ENCODE data around the gene CHST11. TPM values are rescaled to one million over a fixed set of nuclear protein-coding genes. Genes with fewer than 3 reads are reported as not detected.

Gene CHST11
- polyA plus RNA-seq, 3 donors, result 6.2 to 8.1 (median 7.6) TPM

DNA sequence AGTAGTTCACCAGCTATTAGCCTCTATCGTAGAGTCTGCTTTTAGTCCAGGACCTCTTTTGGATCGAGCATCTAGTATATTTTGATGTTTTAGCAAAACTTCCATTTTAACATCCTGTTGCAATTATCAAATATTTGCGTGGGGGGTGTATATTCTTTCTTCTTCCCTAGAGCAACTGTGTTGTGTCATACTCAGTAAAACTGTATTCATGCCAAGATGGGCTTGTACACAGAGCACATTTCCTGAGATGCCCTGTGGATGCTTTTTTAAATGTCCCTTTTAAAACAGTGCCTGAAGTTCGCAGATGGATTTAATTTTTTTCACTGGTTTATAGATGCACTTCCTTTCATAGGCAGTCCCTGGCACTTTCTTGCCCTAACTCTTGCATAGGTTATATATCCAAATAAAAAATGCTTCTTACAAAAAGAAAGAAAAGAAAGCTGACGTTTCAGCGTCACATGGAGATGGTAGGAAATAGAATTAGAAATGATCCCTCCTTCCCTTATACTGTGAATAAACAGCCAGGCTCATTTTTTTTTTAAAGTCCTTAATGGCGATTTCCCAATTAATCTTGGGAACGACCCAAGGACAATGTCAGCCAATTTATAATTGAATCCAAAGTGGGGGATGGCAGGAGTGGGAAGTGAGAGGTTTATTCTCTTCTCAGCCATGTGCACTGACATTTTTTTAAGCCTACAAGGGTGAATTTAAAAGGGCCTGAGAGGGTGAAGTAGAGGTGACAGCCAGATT, 254.4 kb downstream of the CHST11 start:
- no peak for DNase-seq

DNA sequence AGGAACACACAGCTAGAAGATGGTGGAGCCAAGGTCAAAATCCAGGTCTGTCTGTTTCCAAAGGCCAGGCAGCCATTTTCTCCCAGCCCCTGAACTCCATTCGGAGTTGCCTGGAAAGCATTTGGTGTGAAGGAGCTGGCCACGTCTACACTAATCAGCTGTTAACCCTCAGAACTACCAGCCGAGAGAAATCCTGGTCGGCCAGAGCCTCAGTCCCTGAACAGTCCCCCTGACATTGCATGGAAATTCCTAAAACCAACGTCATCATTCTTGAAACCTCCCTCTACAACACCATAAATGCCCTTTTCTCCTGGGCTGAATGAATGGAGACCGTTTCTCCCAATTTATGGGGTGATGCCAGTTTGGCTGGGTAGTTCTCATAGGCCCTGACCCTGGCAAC, 255.7 kb downstream of the CHST11 start:
- DNase-seq, result no peak

DNA sequence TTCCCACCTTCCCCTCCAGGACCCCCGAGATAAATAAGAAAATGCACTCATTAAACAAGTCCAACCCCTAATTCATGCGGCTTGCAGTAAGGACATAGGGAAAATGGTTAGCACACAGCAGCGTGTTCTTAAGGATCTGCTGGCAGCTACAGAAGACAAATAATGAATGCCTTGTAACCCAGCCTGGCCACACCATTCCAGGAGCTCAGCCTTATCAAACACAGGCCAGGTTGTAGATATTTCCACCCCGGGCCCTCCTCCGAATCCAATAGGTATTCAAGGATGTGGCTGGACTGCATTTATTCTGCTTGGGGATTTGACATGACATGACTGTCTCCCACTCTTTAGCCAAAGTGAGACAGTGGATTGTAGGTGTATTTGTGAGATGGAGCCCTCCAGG, 256.2 kb downstream of the CHST11 start:
- no peak for DNase-seq

DNA sequence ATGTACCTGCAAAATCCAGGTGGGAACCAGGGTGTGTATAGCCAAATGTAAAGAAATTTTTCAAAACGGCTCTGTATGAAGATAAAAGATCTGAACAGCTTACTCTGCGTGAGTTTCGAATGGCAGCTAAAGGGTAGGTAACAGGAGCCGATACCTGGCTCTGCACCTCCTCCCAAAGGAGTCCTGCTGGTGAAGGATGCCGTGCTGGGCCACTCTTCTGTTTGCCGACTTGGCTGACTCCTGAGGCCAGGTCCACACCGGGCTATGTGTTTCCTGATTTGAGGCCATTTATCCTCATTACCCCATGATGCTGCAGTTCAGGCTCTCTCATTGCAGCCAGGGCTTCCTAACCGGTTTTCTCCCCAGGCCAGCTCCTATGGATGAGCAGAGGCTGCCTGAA, 256.7 kb downstream of the CHST11 start:
- DNase-seq, result no peak

DNA sequence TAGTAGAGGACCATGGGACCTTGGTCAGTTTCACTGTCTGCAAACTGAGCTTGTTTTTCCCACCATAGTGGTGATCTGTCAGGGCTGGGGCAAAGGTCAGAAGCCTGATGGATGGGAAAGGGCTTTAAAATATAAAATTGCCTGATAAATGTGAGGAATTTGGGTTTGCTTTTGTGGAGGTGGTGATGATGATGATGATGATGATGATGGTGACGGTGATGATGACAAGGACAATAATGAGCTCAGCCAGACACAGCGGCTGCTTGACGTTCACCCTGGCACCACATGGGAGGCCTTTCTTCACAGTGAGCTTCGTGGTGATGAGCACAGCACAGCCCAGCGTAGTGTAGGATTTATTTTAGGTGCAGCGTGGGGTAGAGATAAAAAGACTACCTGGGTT, 257.6 kb downstream of the CHST11 start:
- DNase-seq, result no peak

DNA sequence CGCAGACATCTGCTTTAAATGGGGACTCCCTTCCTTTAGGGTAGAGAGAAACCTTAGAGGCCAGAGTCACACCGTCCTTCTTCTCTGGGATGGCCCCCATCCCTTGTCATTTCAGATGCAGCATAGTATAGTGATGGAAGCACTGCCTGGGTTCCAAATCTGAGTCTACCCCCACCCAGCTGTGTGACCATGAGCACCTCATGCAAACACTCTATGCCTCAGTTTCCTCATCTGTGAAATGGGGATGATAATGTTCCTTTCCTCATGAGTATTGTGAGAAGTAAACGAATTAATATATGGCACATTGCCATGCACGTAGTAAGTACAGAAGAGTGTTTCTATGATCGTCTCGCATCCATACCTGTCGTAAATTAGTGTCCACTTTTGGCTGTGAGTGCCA, 259.4 kb downstream of the CHST11 start:
- no peak for DNase-seq

DNA sequence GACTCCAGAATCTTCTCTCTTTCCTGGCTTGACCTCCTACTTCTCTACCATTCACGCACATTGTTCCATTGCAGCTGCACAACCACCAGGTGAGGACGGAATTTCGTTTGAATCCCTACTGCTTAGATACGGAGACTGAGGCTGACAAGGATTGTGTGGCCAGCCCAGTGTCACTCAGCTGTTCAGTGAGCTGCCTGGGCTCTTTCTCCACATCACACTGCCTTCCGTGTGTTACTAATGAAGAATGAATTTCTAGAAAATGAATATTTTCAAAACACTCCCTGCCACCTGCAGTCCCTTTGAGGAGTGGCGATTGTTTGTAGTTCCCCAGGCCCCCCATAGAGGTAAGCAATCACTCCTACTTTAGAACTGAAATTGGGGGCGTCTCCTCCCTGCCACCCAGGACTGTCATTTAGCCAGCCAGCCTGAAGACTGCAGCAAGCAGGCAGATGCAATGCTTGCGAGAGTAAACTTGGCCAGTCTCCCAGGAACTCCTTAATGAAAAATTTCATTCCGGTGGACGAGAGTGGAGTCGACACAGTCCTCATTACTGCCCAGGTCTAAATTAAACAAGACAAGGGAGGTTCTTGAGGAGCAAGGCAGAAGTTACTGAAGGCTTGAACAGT, 261.7 kb downstream of the CHST11 start:
- DNase-seq, result no peak

DNA sequence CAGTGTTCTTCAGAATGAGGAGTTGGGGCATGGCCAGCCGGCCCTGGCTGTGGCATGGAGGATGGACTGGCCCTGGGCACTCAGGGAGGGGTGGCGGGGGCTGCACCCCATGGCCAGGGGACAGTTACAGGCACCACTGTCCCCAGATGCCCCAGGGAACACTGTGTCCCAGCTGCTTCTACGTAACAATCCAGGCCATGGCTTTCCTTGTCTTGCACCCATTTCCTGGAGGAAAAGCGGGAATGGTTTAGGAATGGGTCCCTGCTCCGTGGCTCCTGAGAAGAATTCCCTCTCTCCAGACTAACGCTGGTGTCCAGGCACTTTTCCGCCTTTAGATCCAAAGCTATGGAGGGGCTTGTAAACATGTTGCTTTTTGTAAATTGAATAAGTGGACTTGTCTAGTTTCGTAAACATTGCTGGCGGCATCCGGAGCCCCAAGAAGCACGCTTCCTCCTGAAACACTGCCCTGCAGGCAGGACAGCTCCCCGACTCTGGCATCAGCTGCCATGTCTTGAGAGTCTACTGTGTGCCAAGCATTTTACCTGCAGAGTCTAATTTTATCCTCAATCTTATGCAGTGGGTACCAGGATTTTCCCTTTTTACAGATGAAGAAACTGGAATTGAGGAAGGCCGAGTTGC, 263.1 kb downstream of the CHST11 start:
- no peak for DNase-seq

DNA sequence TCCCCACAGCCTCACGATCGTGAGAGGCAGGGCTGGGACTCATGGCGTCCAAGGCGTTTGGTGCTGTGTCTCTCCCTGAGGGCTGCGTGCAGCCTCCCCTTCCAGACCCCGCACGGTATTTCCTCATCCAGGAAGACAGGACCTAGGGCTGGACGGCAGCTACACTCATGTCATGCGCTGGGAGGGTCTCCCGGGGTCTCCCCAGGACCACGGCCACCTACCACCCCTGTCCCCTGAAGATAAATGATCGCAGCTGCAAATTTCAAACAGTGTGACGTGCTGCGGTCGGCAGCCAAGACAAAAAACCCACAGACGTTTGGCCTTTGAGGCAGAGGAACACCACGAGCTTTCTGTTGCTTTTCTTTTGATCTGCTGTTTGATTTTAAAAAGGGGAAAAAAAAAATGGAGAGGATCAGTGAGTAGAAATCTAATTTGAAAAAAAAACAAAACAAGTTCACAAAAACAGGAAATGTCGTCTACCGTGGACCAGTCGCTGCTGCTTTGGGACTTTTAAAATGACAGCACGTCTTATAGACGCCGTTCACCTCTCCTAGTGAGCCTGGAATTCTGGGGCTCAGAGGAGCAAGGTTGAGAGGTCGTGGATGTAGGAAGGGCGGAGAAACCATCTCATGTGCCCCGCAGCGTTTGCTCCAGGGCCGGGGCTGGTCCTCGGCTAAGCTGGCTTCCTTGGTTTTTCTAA, 263.7 kb downstream of the CHST11 start:
- DNase-seq, result no peak

DNA sequence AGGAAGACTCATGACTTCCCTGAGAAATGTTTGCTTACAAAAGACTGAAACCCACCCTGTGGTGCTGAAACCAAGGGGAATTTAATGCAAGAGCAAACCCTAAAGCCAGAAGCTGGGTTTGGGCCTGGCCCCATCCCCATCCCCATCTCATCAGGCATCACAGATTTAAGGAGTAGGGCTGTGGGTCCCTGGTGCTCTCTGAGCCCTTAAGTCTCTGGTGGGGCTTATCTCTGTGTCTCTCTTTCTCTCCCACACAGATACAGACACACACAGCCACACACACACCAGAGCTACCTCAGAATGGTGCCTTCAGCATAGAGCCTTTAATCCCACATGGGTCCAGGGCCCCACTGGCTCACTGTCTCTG, 264.3 kb downstream of the CHST11 start:
- DNase-seq, result no peak

DNA sequence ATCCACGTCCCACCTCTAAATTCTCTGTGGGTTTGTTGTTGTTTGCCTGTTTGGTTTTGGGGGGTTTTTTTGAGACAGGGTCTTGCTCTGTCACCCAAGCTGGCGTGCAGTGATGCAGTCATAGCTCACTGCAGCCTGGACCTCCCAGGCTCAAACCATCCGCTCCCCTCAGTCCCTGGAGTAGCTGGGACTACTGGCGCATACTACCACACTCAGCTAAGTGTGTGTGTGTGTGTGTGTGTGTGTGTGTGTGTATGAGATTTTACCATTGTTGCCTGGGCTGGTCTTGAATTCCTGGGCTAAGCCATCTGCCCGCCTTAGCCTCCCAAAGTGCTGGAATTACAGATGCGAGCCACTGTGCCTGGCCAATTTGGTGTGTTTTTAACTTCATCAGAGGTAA, 265.2 kb downstream of the CHST11 start:
- DNase-seq, result no peak

DNA sequence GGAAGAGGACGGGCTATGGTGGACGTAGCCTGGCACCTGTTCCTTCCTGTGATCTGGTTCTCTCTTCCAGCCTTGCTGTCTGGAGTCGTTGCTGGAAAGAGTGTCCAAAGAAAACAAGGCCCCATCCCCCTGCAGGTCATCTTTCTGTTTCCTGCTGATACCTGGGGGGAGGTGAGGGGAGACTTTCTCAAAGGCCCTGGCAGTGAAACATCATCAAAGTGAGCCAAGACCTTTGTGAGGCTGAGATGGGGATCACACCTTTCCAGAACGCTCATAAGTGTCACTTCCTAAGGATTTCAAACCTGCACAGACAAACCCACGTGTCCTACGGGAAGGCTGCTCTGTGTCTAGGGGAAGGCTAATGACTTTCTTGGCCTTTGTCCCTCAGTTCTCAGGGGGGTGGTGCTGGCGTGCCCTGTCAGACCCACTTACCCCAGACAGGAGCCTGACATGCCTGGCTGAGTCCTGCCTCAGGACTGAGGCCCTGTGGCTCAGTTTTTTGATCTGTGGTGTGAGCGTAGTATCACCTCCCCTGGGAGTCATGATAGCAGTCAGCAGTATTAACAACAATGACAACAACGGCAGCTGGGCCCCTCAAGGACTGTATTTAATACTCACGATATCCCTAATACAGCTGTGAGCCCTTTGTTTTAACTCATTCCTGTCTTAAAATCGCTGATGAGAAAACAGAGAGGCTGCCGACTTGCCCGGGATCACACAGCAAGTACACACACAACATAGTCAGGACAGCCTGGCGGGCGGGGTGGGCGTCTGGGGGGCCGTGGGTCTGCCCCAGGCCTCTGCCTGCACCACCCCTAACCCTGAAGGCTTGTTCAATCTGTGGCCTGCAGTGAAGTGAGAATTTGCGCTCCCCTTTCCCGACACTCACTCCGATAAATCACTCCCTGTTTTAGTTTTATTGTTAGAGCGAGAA, 266.1 kb downstream of the CHST11 start:
- no peak for DNase-seq

DNA sequence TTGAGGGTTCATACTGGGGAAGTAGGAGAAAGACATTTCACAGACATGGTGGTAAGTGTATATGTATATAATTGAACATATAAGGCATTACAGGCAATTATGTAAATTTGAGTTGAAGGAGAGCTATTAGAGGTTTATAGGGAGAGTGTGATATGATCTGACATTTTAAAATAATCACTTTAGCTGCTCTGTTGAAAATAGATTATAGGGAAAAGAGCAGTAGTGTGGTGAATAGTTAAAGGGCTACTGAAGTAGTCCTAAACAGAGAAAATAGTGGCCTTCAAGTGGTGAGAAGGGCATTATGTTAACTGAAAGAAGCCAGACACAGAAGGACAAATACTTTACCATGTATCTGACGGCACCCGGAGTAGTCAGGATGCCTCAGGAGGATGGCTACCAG, 267.1 kb downstream of the CHST11 start:
- DNase-seq, result no peak

DNA sequence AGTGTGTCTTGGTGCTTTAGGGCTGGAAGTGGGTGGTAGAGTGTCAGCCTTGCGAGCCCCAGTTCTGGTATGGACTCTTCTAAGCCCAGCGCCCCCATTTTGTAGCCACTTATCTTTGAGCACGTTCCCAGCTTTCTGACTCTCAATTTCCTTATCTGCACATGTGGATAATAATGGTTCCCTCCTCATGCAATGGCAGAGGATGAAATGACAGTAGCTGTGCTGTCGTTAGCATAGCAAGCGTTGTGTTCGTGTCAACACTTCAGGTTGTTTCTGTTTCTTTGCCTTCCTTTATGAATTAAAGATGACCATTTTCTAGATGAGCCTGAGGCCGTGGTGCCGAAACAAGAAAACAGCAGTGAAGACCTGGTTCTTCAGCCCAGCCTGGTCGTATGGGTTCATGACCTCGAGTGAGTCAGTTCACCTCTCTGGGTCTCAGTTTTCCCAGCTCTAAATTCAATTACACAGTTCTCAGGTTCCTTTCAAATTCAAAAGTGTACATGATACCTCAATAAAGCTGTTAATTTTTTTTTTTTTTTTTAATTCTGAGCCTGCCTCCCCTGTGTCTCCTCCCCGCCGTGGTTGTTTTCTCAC, 268.3 kb downstream of the CHST11 start:
- DNase-seq, result no peak

DNA sequence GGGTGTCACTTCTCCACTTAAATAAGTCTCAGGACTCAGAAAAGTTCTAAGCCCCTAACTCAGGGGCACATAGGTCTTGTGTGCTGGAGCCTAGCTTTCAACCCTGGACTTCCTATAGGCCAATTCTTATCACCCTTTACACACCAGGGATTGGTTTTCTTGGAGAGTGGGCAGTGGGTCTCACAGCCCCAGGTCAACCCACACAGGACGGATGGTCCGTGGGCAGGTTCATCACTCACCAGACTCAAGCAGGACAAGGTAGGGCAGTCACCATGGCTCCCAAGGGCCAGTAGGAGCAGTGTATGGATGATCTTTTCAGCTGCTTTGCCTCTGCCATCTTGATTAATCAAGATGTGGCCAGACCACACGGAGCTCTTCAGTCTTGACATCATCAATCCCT, 268.9 kb downstream of the CHST11 start:
- no peak for DNase-seq

DNA sequence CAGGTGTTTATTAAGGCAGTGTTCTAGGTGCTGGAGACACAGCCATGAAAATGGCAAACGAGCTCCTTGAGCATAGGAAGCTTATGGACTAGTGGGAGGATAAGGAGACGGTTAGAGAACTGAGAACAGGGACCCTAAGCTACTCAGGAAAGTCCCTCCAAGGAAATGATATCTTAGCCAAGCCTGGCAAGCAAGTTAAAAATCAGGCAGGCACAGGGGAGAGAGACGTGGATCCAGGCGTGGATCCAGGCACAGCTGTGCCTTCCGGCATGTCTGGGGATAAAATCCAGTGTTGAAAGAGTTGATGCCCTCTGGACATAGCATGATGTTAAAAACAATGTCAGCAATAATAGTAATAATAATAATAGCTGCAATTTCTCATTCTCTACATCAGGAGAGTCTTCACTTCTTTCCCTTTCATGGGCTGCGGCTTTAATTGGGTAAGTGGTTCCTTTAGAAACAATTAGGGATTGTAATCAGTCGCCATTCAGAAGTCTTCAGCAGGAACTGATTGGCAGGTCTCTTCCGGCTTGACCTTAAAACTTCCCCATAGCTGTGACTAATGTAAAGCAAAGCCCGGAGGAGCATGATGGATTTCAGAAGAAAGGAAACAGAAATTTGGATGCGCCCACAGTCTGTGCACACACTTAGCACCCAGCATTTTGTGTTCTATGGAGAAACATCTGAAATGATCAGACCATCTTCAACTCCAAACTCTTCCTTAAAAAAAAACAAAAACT, 271.1 kb downstream of the CHST11 start:
- no peak for DNase-seq

DNA sequence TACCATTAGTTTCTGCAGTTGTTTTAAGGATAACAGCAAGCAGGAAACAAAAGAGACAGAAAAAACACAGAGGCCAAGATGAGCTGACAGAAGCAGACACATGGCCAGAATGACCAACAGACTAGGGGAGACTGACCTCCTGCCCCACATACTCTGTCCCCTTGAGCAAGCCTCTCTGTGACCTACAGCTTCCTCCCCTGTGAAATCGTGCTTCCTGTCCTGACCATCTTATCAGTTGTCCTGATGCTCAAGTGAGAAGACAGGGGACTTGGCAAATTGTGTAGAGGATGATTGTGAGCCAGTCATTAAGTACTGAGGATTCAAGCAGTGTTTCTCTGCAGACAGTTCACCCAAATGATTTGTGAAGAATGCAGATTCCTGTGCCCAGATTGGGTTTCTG, 272.3 kb downstream of the CHST11 start:
- DNase-seq, result no peak

DNA sequence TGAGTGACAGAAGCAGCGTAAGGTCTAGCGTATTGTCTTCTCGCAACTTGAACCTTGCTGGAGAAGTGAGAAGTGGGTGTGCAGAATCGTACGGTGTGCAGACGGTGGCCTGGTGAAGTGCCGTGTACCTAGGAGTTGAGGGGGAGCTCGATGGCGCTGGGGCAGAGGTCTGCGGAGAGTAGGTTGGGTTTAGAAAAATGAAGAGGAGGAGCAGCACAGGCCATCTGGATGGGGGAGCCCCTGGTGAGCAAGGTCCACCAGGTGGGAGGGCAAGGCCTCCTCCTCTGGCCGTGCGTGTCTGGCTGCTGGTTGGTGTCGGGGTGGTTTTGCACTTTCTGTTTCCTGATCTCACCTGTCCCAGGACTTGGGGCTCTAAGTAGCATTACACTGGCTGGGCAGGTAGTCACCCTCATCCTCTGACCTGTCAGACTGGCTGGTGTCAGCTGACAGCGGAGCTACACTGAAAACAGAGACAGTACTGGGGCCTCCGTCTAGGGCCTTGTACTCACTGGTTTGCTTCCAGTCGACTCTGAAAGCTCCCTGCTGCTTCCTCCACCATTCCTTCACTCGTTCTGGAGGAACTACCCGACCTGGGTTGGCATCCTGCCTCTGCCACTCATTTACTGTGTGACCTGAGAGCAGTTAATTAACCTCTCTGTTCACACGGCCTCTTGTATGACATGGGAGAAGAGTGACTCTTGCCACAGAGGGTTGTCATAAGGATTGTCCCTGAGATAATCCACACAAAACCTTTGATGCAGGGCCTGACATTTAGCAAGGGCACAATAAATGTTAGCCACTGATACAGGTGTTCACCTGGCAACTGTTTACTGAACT, 273.1 kb downstream of the CHST11 start:
- no peak for DNase-seq

DNA sequence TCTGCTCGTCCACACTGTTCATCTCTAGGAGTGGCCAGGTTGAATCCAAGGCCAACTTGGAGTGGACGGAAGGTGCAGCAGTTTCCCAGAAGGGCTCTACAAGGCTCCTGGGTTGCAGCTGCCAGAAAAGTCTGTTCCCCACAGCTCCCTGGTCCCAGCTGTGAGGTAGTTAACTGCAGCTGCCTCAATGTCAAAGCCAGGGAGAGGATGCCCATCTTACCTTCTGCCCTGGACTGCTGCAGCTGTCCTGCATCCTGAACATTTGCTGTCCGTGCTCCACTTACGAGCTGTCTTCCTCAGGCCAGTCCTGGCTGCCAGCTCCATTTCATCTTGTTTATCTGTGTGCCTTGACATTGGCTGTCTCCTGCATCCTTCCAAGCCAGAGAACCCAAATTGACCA, 274.0 kb downstream of the CHST11 start:
- no peak for DNase-seq

DNA sequence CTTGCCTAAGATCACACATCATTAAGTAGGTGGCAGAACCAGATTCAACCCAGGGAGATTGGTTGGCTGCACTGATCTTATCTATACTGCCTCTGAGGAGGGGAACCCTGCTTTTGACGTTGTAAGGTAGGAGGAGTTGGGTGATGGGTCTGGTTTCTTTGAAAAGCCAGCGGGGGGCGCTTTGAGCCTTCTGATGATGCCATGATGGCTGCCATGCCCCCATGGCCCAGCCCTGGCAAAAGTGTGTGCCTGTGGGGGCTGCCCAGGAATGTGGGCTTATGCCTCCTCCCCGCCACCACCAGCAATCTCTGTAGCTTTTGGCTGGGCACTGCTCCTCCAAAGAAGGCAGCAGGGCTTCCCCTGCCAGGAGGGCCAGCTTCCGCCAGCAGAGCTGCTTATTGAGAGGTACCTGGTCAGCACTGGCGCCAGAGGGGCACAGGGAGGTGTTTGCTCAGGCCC, 277.0 kb downstream of the CHST11 start:
- no peak for DNase-seq
